ENCODE results near the gene NFIX. TPM values are rescaled to one million over a fixed set of nuclear protein-coding genes. Genes with fewer than 3 reads are reported as not detected.
"Not testable (repeated sequence)": the region's sequence is repeated elsewhere in the genome, so short reads cannot be mapped to it uniquely, and the experiment has no call there.

The NFIX gene
- total RNA-seq, 1 donor from 2014 or later: 146 TPM

DNA sequence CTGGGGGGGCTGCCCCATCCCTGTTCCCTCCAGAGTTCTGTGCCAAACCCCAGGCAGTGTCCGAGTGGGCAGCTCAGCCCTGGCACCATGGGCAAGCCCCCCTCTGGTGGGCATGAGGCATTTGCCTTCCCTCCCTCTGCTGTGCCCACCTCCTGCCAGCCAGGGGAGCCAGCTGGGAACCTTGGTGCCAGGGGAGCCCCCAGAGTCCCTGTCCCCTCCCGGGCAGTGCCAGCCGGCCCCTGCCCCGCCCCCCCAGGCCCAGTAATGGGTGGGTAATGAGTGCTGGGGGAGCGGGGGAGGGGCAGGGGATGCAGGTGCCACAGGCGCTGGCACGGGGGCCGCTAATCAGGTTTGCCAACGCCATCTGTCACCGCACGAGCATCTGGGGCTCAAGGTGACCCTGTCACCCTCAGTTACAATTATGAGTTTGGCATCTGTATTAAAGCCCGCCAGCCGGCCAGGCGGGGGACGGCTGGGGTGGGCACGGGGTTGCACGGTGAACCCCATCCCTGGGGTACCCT is 20.0 kb upstream of the NFIX start:
- peaks cover 6% of the 10 kb centered on the region for H3K27me3 ChIP-seq (ENCODE audit: low read depth)
- DNase-seq (no peak), ATAC-seq (peak in 1 of 2 donors; percentile 3)
- H3K9me3 ChIP-seq: no peaks in the 10 kb centered on the region
- intact Hi-C loops (cut with DNase I): no loop called here
- no peaks in the 10 kb centered on the region for H3K36me3 ChIP-seq
- no peak overlapping the region for H3K4me3 ChIP-seq
- TF ChIP-seq, protein P1, sequence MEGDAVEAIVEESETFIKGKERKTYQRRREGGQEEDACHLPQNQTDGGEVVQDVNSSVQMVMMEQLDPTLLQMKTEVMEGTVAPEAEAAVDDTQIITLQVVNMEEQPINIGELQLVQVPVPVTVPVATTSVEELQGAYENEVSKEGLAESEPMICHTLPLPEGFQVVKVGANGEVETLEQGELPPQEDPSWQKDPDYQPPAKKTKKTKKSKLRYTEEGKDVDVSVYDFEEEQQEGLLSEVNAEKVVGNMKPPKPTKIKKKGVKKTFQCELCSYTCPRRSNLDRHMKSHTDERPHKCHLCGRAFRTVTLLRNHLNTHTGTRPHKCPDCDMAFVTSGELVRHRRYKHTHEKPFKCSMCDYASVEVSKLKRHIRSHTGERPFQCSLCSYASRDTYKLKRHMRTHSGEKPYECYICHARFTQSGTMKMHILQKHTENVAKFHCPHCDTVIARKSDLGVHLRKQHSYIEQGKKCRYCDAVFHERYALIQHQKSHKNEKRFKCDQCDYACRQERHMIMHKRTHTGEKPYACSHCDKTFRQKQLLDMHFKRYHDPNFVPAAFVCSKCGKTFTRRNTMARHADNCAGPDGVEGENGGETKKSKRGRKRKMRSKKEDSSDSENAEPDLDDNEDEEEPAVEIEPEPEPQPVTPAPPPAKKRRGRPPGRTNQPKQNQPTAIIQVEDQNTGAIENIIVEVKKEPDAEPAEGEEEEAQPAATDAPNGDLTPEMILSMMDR (IDR thresholded peaks at IDR 0.05): no peak
- H3K27ac ChIP-seq: no peak overlapping the region
- peaks cover 8% of the 10 kb centered on the region for H3K4me1 ChIP-seq

DNA sequence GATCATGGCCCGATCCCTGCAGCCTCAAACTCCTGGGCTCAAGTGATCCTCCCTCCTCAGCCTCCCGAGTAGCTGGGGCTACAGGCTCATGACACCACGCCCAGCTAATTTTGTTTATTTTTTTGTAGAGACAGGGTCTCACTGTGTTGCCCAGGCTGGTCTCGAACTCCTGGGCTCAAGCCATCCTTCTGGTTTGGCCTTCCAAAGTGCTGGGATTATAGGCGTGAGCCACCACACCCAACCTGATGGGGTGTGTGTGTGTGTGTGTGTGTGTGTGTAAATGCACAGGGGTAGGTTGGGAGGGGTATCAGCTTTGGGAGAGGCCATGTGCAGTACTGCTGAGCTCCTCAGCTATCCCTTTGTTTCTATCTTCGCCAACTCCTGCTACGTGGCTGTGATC is 19.2 kb upstream of the NFIX start:
- H3K27me3 ChIP-seq (ENCODE audit: low read depth); H3K36me3 ChIP-seq; intact Hi-C loops (cut with DNase I); DNase-seq; H3K27ac ChIP-seq; H3K4me3 ChIP-seq; ATAC-seq; H3K9me3 ChIP-seq; H3K4me1 ChIP-seq: not testable (repeated sequence)

GRCh38 chr19:12979974-12980373 is 15.3 kb upstream of the NFIX start:
- Histone ChIP-seq H3K36me3 (no peaks in the 10 kb centered on the region), H3K27me3 (ENCODE audit: low read depth) (peaks cover 6% of the 10 kb centered on the region), H3K9me3 (no peaks in the 10 kb centered on the region), H3K4me1 (peaks cover 13% of the 10 kb centered on the region), H3K27ac (no peak overlapping the region), H3K4me3 (no peak overlapping the region)
- TF ChIP-seq, protein P1 (IDR thresholded peaks at IDR 0.05): no peak
- DNase-seq (no peak), ATAC-seq (no peak)
- intact Hi-C loops (cut with DNase I): no loop called here

- H3K9me3 ChIP-seq: no peaks in the 10 kb centered on the region
- TF ChIP-seq, protein P1 (IDR thresholded peaks at IDR 0.05): no peak
- no peaks in the 10 kb centered on the region for H3K36me3 ChIP-seq
- intact Hi-C loops (cut with DNase I): no loop called here
- H3K27me3 ChIP-seq (ENCODE audit: low read depth): no peaks in the 10 kb centered on the region
- H3K4me3 ChIP-seq: no peak overlapping the region
- H3K27ac ChIP-seq: no peak overlapping the region
- H3K4me1 ChIP-seq: peaks cover 18% of the 10 kb centered on the region
- DNase-seq (no peak), ATAC-seq (no peak)
Observed at GRCh38 chr19:12982648-12983047, 12.6 kb upstream of the NFIX start.

DNA sequence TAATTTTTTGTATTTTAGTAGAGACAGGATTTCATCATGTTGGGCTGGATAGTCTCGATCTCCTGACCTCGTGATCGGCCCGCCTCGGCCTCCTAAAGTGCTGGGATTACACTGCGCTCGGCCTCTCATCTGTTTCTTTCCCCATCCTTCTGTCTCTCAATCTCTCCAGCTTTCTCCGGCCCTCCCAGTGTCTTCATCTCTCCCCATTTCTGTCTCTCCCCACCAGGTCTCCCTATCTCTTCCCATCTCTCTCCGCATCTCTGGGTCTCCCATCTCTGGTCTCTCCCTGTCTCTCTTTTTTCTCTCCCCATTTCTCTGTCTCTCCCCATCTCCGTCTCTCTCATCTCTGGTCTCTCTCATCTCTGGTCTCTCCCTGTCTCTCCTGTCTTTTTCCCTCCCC is 12.2 kb upstream of the NFIX start:
- Histone ChIP-seq H3K9me3 (no peaks in the 10 kb centered on the region), H3K4me1 (peaks cover 14% of the 10 kb centered on the region), H3K4me3 (peak overlapping the region; percentile 29), H3K27ac (no peak overlapping the region), H3K36me3 (no peaks in the 10 kb centered on the region), H3K27me3 (ENCODE audit: low read depth) (no peaks in the 10 kb centered on the region)
- no peak for DNase-seq
- intact Hi-C loops (cut with DNase I): no loop called here
- TF ChIP-seq, protein P1 (IDR thresholded peaks at IDR 0.05): no peak
- no peak for ATAC-seq

- peaks cover 11% of the 10 kb centered on the region for H3K4me1 ChIP-seq
- no peak overlapping the region for H3K27ac ChIP-seq
- H3K9me3 ChIP-seq: no peaks in the 10 kb centered on the region
- peak overlapping the region; percentile 29 for H3K4me3 ChIP-seq
- peak; percentile 92 to 95 for ATAC-seq
- no peaks in the 10 kb centered on the region for H3K27me3 ChIP-seq (ENCODE audit: low read depth)
- intact Hi-C loops (cut with DNase I): no loop called here
- peak; percentile 85 for DNase-seq
- no peaks in the 10 kb centered on the region for H3K36me3 ChIP-seq
- TF ChIP-seq, protein P1 (IDR thresholded peaks at IDR 0.05): peak; percentile 89
Observed at GRCh38 chr19:12983542-12984142, 11.6 kb upstream of the NFIX start.
